NCI-H774 (cell line): ENCODE data around the gene ANKMY2.
"Not testable (repeated sequence)": the region's sequence is repeated elsewhere in the genome, so short reads cannot be mapped to it uniquely, and the experiment has no call there.

ENCODE experiments used
- DNase-seq: peaks from one replicate; lab custom pipeline; 2025; lab: John Stamatoyannopoulos, UW

Gene ANKMY2

DNA sequence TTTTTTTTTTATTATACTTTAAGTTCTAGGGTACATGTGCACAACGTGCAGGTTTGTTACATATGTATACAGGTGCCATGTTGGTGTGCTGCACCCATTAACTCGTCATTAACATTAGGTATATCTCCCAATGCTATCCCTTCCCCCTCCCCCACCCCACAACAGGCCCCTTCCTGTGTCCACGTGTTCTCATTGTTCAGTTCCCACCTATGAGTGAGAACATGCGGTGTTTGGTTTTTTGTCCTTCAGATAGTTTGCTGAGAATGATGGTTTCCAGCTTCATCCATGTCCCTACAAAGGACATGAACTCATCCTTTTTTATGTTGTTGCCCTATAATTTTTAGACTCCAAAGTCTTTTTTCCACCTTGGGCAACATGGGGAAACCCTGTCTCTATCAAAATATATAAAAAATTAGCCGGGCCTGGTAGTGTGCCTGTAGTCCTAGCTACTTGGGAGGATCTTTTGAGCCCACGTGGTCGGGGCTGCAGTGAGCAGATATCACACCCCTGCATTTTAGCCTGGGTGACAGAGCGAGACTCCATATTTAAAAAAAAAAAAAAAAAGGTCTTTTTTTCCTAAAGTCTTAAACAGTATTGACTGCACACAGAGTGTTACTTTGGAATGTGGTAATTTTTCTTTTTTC lies 14.4 kb upstream of the ANKMY2 start:
- not testable (repeated sequence) for DNase-seq

DNA sequence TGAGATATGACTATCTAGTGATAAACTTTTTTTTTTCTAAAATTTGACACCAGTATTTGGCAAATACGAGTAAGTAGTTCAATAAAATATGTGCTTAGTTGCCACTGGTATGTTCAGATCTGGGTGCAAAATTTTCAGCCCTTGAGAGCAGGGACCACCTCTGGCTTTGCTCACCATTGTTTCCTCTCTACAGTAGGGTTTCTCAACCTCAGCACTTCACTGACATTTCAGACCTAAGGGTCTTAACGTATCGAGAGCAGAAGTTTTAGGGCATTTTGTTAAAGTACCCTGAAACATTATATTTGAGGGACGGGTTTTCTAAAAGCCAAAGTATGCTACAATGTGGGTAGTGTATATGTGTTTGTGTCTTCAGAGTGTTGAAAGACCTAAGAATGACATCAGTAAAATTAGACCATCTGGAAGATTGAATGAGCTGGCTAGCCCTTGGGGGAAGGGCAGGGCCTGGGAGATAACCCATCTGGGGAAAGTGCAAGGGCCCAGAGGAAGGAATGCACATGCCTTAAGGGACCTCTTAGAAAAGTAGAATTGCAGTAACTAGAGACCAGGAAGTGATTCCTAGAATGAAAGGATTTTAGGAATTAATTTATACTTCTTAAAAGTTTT lies 12.2 kb upstream of the ANKMY2 start:
- no peak for DNase-seq

DNA sequence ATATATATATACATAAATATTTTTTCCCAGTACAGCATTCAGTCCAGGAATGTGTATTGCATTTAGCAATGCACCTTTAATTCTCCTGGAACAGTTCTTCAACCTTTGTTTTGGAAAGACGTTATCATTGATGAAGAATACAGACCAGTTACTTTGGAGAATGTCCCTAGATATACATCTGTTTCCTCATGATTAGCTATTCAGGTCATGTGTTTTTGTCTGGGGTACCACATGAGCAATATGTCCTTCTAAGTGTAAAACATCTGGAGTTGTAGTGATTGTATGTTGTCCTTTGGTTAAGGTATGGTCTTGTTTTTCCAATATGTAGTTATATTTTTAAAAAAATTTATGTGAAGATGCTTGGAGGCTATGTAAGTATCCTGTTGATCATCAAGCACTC lies 10.6 kb upstream of the ANKMY2 start:
- no peak for DNase-seq

DNA sequence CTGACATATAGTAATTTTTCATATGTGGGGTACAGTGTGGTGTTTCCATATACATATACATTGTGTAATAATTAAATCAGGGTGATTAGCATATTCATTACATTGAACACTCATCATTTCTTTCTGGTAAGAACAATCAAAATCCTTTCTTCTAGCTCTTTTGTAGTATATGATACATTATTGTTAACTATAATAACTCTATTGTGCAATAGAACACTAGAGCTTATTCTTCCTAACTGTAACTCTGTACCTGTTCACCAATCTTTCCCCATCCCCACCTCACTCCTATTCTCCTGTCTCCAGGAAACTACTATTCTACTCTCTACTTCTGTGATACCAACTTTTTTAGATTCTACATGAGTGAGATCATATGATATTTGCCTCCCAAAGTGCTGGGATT lies 9.8 kb upstream of the ANKMY2 start:
- DNase-seq: no peak

DNA sequence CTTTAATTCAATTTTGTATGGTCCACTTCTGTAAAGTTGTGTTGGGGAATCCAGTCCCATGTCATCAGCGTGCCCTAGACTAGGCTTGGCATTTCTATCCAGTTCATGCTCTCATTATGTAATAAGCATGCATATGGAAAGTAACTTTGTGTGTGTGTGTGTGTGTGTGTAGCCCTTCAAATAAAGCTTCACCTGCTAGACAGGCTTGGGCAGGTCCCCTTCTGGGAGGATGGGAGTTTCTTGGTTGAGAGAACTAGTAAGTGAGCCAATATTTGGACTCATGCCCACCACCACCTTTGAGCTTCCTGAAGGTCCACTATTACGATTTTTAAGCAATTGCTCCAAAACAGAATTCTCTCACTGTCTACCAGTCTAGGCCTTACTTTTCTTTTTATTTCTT lies 7.3 kb upstream of the ANKMY2 start:
- no peak for DNase-seq

DNA sequence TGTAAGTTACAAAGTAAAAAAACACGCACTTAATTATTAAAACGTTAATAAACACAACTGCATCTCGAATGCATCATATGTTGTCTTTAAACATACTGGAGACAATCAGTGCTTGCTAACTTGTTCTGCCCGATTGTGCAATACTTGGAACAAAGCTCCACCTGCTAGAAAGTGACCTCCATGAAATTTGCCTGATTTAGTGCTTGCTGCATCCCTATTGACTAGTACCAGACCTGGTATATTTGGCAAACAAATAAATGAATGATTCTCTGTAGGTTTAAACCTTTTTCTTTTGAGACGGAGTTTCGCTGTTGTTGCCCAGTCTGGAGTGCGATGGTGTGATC lies 6.7 kb upstream of the ANKMY2 start:
- DNase-seq: no peak

DNA sequence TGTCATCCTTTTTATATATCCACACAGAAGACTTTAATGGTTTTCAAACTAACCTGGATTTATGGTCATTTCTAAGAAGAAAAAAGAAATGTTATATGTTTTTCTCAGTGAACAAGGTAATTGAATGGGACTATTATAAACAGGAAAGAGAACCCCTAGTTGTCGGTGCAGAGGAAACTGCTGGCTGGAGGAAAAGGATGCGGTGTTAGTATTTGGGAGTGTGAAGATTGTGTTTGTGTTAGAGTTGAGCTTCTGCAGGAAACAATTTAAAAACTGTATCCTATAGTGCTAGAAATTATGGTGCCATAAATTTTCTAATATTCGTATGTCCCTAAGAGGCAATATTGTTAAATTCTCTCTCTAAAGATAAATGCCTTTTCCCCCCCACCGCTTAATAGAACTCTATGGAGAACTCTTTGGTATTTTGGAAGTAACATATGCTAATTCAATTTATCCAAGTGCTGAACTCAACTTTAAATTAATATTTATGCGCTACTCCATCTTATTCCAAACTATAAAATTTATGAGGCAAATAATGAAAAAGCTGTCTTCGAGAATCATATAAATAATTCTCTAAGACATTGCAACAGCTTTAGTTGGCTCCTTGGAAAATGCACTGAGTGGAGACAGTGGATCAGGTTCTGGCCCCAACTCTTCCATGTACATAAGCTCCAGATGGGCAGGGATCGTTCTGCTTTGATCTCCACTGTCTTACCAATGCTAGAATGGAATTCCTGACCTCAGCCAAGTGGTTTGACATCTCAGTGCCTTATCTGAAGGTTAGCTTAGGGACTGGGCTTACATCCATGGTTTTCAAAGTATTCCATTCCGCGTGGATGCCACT lies 6.1 kb upstream of the ANKMY2 start:
- no peak for DNase-seq

DNA sequence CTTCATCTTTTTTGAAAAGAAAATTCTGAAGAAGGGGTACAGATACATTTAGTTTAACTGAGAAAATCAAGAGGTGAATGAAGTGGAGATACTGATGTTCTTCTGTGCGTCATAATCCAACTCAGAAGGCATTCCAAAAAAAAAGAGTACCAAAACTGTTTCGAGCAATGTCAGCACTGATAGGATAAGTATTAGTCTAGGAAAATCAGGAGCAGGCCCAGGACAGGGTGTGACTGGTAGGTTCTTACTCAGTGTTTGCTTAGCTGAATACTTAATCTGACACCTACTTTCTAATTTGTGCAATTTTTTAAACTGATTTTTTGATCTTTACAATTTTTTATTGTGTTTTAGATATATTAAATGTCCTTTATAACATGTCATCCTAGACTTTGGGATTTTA lies 4.7 kb upstream of the ANKMY2 start:
- no peak for DNase-seq

DNA sequence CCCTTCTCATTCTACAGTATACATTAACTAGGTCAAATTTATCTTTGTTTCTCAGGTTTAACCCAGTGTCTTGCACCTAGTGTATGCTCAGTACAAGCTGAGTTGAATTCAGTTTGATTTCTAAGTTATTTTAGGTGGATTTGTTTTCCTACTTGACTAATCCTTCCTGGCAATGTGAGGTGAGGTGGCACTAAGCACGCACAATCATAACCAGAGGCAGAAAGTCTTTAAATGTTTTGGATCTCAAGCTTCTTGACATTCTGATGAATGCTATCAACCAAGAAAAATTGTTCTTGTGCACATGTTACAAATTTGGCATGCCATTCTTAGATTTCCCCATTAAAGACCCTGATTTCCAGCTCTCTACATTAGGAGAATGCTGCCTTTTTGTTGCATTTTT lies 3.6 kb upstream of the ANKMY2 start:
- no peak for DNase-seq

DNA sequence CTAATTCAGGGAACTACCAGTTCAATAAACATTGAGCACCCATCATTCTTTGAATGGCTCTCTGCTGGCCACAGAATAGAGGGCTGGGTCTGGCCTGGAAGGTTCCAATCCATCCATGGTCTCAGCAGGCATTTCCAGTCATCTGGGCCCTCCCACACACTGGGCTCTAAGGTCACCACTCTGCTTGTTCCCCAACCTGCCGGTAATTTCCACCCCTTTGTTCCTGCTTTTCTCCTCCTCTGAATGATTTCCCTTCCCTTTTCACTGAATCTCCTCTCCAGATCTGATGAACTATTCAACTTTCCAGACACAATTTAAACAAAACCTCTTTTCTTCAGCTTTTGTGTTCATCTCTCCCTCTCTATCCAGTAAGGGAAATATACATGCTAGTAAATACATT lies 3.0 kb upstream of the ANKMY2 start:
- no peak for DNase-seq

DNA sequence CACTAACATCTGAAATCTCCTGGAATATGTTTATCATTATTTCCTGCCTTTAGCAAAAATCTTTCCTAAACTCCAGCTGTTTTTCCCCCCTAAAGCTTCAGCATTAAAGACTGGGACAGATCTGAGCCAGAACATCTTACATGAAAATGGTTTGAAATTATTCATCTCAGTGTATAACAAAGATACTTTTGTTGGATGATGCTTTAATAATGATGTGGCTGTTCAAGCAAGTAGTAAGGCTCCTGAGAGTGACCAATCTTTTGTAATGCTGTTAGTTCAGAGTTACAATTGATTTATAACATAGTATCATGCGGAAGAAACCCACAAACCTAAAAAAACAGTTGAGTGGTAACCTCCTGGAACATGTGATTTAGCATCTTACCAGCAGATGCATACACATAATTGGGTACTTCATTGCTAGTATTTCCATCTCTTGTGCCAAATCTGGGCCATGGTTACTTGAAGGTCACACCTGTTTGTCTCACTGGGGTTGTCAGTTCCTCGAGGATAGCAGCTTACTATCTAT lies 1.9 kb upstream of the ANKMY2 start:
- no peak for DNase-seq

DNA sequence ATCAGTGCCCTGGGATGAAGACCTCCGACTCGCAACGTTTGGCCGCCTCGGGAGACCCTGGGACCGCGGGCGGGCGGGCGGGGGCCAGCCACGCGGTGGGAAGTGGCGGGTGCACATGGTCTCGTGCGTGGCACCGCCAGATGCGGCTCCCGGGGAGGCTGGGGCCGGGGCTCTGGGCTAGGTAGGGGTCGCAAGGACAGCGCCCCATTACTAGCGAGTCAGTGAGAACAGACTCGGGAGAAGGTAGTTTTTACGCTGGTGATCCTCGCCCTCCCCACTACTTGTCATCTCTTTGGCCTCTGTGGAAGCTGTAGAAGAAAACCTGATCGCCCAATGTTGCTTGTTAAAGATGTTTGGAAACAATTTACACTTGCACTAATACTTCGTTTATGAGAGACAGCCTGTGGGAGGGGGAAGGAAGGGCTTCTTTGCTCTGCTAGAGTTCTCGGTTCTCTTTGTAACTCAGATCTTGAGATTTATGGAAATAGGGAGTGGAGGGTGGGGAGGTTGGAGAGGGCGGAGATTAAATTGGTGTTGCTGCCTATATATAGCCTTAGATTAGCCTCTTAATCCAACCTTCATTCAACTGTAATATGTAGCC lies 1.0 kb upstream of the ANKMY2 start:
- no peak for DNase-seq

DNA sequence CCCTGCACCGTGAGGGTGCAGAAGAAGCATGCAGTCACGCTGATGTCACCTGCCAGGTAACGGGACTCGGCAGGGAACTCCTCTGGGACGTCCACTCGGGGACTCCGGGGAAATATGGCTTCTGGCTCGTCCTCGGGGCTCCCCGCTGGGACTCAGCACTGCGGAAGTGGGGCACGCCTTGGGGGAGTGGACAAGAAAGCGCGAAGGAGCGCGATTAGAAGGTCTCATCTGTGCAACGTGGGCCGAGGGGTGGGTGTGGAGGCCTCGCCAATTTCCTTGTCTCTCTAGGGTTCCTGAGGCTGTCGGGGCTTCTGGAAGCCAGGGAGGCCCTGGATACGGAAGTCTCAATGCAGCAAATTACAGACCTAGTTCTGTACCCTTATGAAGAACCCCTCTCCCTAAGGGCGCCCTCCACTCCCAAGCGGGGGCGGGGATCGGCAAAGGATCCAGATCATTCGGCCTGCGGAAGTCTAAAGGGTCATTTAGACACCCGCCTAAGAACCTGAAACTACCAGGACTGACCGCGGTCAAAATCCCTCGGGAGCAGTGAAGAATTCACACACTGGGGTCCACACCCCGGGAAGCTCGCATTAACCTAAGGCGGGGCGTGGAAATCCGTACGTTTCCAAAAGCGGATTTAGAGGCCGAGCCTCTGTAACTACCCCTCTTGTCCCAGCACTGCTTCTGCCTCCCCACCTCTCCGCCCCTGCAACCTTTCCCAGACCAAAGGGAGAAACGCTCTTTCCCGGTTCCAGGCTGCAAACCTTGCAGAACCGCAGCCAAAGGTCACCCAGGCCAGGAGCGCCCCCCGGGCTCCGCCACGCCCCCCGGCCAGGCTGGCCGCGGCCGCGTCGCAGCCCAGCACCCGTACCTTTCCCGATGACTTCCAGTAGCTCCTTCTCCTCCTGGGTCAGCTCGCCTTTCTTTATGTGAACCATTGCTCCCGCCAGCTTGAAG lies 640 bp downstream of the ANKMY2 start:
- DNase-seq: peak; percentile 47

DNA sequence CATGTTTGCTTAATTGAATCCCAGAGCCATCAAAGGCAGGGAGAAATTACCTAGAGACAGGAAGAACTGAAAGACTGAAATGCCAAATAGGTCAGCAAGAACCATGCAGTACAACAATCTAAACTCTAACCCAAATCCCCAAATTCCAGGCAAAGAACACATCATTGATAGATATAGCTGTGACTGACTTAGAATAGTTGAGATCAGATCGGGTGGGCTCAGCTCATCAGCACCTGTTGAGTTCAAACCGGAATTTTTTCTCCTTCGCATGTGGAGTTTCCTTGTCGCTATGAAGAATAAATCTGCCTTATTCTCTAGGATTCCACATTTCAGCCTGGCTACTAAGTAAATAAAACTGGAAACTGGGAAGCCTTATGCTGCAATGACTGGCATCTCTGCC lies 1.4 kb downstream of the ANKMY2 start:
- DNase-seq: no peak

DNA sequence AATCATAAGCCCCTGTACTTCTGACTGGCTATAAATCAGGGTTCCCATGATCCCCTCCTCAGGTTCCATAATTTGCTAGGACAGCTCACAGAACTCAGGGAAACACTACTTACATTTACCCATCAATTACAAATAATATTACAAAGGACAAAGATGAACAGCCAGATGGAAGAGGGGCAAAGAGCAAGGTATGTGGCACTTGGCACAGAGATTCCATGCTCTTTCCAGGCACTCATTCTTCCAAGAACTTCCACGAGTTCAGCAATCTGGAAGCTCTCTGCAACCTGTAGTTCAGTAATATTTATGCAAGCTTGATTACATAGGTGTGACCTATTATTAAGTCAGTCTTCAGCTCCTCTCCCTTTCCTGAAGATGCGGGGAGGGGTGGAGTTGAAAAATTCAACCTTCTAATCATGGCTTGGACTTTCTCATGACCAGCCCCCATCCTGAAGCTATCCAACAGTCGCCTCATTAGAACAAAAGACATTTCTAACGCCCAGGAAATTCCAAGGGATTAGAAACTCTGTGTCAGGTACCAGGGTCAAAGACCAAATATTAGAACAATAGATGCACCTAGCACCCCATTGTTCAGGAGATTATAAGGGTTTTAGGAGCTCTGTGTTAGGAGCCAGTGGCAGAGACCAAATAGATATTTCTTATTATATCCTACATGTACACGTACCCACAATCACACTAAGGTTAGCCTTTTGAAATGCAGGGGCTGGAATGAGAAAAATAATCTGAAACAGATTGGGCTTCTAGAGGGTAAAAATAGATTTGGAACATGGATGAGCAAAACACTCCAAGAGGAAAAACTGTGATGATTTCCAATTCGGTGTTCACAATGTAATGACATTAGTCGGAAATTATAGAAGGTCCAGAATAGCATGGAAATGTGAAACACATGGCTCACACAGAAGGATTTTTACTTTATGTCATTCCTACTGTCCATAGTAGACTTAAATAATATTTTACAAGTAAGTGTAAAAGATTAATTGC lies 7.0 kb downstream of the ANKMY2 start:
- no peak for DNase-seq

DNA sequence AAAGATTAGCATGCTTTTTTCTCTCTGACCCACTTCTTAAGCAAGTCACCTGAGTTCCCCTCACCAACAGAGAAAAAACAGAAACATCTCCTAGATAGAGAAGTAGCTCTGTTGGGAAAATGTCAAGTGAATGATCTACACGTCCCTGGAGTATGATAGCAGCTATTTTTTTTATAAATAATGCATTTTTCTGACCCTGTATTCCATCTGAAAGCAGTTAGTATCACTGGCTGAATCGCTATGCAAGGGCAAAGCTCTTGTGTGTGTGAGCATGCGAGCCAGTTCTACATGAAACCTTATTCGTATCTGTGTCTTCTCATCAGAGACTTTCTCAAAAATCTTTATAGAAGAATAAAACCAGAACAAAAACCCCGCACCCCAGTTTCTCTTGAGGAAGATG lies 8.2 kb downstream of the ANKMY2 start:
- DNase-seq: no peak

DNA sequence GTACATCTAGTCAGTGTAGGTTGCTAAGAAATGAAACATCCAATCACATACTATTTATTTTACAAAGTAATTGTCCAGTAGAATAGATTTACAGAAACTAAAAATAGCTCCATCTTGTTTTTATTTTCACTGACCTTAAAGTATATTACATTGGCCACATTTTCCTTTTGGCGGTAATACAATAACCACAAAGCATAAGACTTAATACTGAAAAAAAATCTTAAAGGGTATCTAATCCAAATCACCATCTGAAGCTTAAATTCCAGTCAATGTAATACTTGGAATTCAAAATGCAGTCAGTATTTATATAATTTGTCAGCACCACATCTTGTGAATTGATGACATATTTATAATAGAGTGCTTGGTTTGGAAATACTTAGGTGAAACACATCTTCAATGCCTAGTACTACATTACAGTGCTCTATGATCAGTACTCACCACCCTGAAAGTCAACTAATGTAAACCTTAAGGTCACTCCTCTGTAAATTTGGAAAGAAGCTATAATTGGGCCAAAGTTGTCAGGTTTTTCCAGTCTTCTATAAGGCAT lies 8.9 kb downstream of the ANKMY2 start:
- DNase-seq: no peak

DNA sequence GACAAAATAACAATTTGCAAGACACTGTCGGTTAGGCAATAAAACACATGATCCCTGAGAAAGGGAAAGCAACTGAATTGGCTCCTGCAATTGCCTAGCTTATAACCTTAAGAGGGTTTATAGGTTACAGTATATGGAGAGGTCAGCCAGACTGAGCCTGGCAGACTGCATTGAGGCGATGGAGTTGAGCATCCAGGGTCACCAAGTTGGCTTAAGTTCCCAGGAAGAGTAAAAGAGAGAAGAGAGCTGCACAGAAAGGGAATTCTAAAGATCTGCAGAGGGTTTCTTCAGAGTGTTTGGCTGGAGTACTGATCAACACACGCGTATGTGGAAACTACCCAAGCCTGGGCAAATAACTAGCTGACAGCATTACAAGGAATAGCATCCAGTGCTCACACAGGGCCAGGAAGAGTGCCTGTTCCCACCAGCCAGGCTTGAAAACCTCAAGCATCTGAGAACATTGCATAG lies 11.2 kb downstream of the ANKMY2 start:
- DNase-seq: no peak

DNA sequence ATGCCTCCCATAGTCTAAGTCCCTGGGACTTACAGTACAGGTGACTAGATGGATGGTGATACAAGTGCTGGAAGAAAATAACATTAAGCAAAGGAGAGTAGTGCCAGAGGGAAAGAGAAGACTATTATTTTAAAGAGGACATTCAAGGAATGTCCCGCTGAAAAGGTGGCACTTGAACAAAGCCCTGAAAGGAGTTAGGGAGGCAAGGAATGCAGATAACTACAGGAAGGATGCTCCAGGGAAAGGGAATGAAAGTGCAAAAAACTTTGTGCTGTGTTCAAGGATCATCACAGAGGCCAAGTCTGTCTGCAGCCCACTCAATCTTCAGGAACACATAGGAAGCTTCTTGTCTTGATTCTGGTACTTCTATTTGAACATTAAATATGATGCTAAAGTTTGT lies 14.9 kb downstream of the ANKMY2 start:
- no peak for DNase-seq

DNA sequence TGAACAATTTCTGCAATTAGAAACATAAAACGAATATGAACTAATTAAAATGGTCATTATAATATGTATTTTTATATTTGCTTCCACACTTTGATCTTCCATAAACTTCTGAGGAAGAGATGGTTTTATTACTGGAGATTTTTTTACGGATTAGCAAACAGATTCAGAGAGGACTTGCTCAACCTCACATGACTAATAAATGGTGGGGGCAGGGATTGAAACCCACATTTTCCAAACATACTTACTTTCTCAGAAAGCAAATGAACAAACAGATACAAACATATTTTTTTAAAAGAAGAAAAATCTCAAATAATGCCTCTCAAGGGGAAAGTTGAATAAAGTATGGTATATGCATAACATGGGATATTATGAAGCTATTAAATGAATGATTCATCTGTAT lies 18.3 kb downstream of the ANKMY2 start:
- no peak for DNase-seq
